ENCODE measurements around the gene BRPF1.

The BRPF1 gene

GRCh38 chr3:9792405-9793160, 61.0 kb downstream of the BRPF1 start, which contains the start of the genes ARPC4 and TADA3:
Gene ARPC4, plus strand, starts transcription at chr3:9793082. Its CDS starts 40 bp downstream, at chr3:9793122.
Gene TADA3, minus strand, starts transcription at chr3:9792473. Its CDS starts 1,007 bp downstream, at chr3:9791466.
- FAIRE-seq, result no peak

- no peak for FAIRE-seq
Observed at GRCh38 chr3:9793161-9793781, 61.7 kb downstream of the BRPF1 start.

GRCh38 chr3:9794400-9794799, 62.9 kb downstream of the BRPF1 start:
- FAIRE-seq, result no peak

GRCh38 chr3:9795207-9795606, 63.7 kb downstream of the BRPF1 start:
- no peak for FAIRE-seq

GRCh38 chr3:9797196-9797945, 65.8 kb downstream of the BRPF1 start:
- FAIRE-seq, result no peak
